CD4-positive, alpha-beta T cell treated with Interferon alpha-2 for 1 hour (primary cell): ENCODE results near the gene CEACAM5.
"Not testable (repeated sequence)": the region's sequence is repeated elsewhere in the genome, so short reads cannot be mapped to it uniquely, and the experiment has no call there.

ENCODE experiments used
- DNase-seq, 2 donors: peaks; one replicate each; pipeline ENCODE4 v3.0.0-alpha.2; 2020 to 2022

The CEACAM5 gene

GRCh38 chr19:41701401-41702075, 6.9 kb upstream of the CEACAM5 start:
- DNase-seq: no peak

- DNase-seq: no peak
Measured at GRCh38 chr19:41702171-41702651, 6.2 kb upstream of the CEACAM5 start.

- DNase-seq: no peak
Measured at GRCh38 chr19:41703602-41704293, 4.7 kb upstream of the CEACAM5 start.

- peak in 1 of 2 donors; percentile 18 for DNase-seq
Measured at GRCh38 chr19:41705393-41706174, 2.8 kb upstream of the CEACAM5 start.

GRCh38 chr19:41706741-41707501, 1.5 kb upstream of the CEACAM5 start:
- DNase-seq: peak; percentile 56 to 68

GRCh38 chr19:41707502-41707812, 969 bp upstream of the CEACAM5 start:
- DNase-seq: no peak

- DNase-seq: no peak
Measured at GRCh38 chr19:41707871-41708371, 505 bp upstream of the CEACAM5 start.

- not testable (repeated sequence) for DNase-seq
Measured at GRCh38 chr19:41709516-41709915, 1.1 kb downstream of the CEACAM5 start.

- DNase-seq: no peak
Measured at GRCh38 chr19:41709951-41710645, 1.7 kb downstream of the CEACAM5 start.

GRCh38 chr19:41711376-41712261, 3.2 kb downstream of the CEACAM5 start:
- DNase-seq: no peak

GRCh38 chr19:41714598-41714997, 6.2 kb downstream of the CEACAM5 start:
- DNase-seq: no peak

- DNase-seq: no peak
Measured at GRCh38 chr19:41718761-41719160, 10.3 kb downstream of the CEACAM5 start.

- no peak for DNase-seq
Measured at GRCh38 chr19:41720103-41720502, 11.7 kb downstream of the CEACAM5 start.

- no peak for DNase-seq
Measured at GRCh38 chr19:41726493-41726892, 18.1 kb downstream of the CEACAM5 start.

GRCh38 chr19:41734156-41734555, 25.7 kb downstream of the CEACAM5 start:
- no peak for DNase-seq

GRCh38 chr19:41734585-41734984, 26.2 kb downstream of the CEACAM5 start:
- DNase-seq: no peak

- no peak for DNase-seq
Measured at GRCh38 chr19:41735071-41735600, 26.7 kb downstream of the CEACAM5 start.

- DNase-seq: no peak
Measured at GRCh38 chr19:41739361-41739760, 30.9 kb downstream of the CEACAM5 start.

GRCh38 chr19:41740415-41741243, 32.2 kb downstream of the CEACAM5 start:
- no peak for DNase-seq

- no peak for DNase-seq
Measured at GRCh38 chr19:41741244-41741554, 32.8 kb downstream of the CEACAM5 start.
